CD4-positive, alpha-beta T cell treated with Interleukin-6 for 4 hours (primary cell): ENCODE results near the gene MRC1.

Experiments used
- DNase-seq: peaks from one replicate; pipeline ENCODE4 v3.0.0-alpha.2; 2020; ENCODE audit warnings: mixed read lengths

The MRC1 gene

DNA sequence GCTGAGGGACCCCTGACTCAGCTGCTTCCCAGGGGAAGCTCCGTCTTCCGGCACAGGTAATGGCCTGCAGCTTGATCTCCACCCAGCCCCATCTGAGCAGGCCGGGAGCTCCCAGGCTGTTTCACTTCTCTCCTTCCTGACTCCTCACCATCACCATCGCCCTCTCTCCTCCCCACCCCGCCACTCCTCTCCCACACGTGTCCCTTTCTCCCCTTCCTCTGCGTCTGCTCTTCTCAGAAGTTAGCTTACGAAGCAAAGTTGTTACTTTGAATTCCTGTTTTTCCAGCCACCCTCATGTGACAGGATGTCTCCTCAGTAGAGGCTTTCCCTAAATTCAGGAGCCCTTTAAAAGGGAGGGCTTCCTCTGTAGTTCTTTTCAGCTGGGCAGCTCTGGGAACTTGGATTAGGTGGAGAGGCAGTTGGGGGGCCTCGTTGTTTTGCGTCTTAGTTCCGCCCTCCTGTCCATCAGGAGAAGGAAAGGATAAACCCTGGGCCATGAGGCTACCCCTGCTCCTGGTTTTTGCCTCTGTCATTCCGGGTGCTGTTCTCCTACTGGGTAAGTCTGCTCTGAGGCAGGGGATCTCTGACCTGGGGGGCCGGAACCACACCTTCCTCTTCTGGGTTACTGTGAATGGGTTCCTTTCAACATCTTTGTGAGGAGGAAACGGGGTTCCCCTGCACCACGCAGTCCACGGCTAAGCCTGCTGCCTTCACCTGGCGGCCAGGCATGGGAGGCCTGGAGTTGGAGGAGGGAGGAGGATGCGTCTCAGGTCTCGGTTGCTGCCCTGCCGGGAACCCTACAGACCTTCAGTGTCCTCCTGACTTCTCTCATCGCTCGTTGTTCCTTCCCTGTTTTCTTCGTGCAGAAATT lies at the start of gene MRC1:
MRC1 (plus strand) TSS at position 378 of the 871 bp plus-strand sequence; CDS start at position 496, 118 bp downstream.
- no peak for DNase-seq

DNA sequence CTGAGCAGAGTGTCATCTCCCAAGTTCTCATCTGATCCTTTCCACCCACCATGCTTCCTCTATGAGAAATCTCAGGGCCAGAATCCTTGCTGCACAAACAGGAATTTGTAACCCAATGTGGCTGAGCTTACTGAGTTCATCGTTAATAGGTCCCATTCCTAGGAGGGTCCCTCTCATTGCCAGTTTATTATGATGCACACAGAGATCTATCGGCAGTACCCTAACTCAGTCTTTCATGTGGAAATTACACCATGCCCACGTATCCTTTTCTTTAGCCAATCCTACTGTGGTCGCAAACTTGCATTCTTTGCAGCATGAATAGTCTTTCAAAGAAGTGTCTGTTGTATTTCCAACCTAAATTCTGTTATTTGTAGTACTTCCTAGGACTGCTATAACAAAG lies 45.0 kb upstream of the MRC1 start:
- DNase-seq: no peak

DNA sequence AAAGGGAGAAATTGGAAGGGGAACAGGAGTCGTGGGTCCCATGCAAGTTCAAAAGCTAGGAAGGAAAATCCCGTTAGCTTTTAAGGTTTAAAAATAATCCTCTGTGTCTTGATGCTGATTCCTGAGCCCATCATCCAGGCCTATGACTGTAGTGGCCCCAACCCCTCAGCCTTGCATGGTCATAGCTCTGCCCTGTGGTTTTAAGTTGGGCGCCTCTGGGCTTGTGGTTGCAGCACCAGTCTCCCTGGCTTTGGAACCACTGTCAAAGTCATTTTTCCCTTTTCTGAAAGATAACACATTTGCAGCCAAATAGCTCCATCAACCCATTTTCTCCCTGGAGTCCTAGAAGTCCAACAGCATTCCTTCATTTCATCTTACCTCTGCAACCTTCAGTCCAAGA lies 43.5 kb upstream of the MRC1 start:
- no peak for DNase-seq

DNA sequence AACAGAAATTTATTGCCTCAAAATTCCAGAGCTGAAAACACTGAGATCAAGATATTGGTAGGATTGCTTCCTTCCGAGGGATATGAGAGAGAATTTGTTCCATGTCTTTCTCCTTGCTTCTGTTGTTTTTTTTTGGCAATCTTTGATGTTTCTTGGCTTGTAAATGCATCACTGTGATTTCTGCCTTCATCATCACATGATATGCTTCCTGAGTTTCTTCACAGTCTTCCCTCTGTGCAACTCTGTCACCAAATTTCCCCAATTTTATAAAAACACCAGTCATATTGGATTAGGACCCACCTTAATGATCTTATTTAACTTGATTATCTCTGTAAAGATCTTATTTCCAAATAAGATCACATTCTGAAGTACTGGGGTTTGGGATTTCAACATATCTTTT lies 42.4 kb upstream of the MRC1 start:
- DNase-seq: no peak

DNA sequence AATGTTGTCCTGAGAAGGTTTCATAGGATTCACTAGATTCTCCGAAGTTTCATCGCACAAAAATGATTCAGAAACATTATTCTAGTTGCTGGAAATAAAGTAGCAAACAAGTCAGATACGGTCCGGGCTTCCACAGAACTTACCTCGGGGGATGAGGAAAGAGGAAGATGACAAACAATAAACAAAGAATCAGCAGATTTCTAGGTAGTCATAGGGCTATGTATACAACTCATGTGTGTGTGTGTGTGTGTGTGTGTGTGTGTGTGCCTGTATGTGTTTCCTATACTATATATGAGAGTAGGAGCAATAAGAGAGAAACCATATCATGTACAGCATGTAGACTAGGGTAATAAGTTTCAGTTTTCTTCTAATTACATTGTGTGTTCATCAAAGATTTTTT lies 40.7 kb upstream of the MRC1 start:
- no peak for DNase-seq

DNA sequence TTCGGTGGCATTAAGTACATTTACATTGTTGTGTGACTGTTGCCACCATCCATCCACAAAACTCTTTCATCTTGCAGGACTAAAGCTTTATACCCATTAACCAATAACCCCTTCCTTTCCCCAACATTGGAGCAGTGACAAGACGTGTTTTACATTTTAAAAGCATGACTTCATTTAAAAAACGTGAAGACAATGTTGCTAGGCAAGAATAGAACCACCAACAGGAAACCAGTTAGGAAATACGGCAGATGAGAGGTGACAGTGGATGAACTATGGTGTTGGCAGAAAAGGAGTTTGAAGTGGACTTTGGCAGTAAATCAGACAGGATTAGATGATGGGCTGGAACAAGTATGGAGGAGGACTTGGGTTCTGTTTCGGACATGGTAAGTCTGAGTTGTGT lies 40.2 kb upstream of the MRC1 start:
- DNase-seq: no peak

DNA sequence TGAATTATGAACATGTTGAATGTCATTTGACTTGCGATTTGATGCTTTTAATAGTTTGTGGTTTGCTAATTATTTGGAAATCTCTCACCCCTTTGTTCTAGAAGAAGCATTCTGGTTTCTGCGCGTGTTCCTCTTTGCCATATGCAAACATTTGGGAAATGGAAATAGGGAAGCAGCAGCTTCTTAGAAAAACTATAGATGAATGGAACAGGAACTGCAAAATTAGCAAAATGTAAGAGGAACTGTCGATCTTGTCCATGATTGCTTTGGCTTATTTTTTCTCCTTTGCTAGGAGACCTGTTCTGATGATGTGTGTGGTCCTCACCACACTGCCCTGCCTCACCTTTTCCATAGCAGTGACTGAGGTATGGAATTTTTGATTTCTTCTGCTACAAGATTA lies 38.1 kb upstream of the MRC1 start:
- DNase-seq: no peak

DNA sequence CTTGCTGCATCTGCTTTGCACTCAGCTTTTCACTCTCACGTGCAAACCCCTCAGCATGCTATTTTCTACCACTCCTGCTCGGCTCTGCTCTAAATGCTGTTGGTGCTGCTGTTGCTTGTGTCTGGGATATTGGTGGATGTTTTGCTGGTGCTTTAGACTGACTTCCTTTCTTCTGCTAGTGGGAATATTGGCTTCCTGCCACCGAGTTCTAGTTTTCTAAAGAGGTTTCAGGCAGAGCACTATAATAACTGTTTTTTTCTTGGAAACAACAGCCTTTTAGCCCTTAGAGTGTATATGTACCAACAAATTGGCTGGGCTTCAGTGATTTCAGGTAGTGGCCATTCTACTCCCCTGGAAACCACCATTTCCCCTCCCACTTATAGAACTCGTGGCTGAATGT lies 29.4 kb upstream of the MRC1 start:
- no peak for DNase-seq

DNA sequence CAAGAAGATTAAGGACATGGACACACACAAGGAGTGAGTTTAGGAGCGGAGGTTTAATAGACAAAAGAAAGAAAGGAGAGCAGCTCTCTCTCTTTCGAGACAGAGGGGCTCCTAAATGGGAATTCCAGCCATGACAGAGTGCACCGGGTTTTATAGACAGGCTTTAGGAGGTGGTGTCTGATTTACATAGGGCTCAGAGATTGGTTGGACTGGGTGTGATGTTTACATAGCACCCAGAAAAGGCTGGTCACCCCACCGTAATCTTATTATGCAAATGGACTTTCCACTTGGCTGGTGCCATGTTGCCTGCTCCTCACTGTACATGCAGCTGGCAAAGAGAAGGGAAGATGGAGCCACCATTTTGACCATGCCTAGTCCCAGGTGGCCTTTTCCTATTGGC lies 28.4 kb upstream of the MRC1 start:
- no peak for DNase-seq

DNA sequence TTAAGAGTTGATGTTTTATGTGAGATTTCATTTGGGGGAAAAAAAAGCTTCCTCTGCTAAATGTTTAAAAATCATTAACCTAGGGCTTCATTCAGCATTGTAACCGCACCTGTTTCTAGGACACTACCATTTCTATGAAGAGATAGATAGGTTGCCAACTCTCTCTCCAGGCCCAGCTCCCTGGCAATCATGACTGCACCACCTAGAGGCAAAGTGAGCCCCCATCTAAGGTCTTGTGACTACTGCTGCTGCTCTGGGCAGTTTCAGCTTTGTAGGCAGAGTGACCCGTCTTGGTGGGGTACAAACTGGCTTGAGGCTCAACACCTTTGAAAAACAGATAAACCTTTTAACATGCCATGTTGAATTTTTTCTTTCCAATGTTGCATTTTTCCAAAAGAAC lies 27.3 kb upstream of the MRC1 start:
- no peak for DNase-seq

DNA sequence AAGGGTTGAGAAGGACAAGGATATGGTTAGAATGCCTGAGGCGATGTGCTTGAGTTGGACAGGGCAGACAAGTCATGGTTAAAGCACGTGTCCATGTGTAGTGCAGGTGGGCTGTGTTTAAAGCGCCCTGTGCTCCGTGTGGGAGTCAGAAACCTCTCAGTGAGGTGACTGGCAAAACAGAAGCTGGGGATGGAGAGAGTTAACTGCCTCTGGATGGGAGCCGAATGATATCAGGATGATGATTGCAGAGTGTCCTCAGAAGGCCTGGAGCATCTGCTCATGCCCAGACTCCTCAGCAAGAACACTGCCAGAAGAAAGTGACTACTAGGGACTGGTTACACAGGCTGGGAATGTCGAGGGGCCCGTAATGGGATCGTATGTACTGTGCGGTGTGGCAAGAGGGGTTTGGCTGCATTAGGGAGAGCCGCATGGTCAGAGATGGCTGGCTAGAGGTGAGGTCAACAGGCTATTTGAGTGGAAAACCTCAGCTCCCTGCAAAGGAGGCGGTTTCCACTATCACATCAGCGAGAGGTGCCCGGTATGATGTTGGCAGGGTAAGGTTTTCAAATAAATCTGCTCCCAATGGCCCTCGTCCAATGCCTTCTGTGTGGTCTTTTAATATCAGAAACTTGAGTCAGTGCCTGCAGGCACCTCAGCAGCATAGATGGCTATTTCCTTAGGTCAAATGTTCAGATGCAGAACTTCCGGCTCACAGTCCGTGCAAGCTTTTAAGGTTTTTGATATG lies 26.1 kb upstream of the MRC1 start:
- no peak for DNase-seq

DNA sequence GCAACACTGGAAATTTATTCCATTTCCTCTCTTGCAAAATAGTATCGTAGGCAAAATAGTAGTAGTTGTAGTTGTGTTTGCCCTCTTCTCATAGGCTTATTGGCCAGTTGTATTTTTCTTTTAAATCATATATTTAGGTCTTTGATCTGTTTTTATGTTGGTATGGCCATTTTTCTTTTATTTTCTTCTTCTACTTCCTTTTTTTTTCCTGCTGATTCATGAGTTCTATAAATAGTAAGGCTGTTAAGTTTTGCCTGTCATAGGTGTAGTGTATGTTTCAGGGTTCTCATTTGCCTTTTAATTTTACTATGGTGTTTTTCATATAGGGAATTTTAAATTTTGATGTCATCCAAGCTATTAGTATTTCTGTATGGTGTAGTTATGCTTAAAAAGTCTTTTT lies 25.4 kb upstream of the MRC1 start:
- no peak for DNase-seq

DNA sequence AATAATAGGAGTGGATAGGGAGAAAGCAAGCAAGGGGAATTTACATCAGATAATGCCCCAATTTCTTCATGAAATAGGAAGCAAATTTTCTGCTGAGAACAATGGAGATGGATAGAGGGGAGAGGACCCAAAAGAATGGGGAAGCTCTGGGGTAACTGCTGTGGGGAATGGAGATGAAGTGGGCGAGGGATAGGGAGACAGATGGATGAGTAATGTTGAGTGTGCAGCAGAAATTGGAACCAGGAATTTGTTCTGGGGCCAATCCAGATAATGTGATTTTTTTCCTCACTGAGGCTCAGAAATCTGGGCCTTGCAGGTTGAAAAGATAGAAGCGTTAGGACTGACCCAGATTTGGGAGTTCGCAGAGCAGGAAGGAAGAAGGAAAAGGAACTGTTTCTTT lies 24.5 kb upstream of the MRC1 start:
- DNase-seq: no peak

DNA sequence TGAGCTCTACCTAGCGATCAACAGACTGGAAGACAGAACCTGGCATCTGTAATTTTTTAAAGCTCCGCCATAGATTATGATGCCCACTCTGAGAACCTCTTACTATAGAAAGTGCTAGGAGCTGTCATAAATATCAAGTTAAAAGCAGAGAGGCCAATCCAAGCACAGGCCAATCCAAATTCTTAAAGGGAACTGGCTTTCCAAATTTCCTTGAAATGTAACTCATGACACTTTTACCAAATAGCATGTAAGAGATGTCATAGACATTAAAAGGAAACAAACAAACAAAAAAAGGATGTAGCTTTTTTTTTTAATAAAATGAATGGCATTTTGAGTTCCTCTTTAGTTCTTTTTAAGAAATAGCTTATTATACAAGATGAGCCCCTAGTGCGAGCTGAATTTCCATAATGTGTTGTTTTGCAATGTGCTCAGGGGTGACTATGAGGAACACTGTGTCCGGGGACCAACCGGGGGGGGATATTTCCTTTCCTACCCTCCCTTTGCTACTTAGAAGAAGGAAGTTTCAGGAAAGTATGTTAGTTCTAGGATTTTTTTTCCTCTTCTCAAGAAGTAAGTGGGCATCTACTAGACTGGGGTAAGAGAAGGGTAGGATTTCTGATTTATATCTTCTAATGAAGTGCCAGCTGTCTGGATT lies 23.7 kb upstream of the MRC1 start:
- no peak for DNase-seq

DNA sequence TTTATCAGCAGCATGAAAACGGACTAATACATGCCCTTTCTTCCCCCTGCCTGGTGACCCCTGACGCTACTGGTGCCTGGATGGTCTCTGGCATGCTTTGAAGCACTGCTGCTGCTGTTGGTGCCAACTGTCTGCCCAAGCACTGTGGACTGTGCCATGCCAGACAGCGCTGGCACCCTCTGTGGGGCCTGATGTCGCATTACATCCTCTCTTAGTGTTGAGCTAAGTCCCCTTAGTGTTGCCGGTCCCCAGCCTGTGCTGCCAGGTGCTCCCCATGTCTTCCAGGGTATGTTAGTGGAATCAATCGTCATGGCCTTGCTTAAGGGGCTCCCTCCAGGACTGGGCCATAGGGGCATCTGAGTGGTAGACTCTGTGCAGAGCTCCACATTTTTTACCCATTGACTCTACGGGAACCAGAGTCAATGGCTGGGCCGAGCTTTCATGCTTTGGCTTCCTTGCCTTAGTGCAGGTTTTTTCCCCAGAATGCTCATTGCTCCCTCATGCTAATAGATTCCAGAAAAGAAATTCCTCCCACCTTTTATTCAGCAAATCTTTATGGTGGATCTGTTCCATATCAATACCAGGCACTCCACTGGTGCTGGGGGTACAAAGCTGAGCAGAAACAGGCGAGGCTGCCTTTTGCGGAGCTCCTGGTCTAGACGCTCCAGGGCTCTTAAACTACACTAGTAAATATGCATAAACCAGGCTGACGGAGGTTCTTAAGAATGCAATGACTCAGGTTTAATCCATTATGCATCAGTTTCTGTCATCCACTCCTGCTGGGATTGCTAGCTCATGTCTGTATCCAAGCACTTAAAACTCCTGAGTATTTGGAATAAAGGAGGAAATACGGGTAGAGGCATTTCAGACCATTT lies 21.8 kb upstream of the MRC1 start:
- no peak for DNase-seq

DNA sequence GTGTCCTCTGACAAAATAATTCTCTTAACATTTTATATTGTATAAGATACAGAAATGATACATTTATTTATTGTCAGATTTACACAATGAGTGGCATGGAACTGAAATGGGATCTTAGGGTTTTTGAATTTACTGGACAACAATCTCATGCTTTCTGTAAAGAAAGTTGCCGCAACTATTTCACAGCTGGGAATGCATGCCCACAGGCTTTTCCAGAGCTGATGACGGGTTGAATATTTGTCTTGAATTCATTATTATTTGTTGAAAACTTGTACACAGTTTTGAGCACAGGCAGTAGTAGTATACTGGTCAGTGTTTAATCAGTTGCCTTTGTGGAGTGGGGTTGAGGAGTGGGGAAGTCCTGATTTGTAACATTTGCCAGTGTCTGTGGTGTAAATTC lies 20.5 kb upstream of the MRC1 start:
- no peak for DNase-seq

DNA sequence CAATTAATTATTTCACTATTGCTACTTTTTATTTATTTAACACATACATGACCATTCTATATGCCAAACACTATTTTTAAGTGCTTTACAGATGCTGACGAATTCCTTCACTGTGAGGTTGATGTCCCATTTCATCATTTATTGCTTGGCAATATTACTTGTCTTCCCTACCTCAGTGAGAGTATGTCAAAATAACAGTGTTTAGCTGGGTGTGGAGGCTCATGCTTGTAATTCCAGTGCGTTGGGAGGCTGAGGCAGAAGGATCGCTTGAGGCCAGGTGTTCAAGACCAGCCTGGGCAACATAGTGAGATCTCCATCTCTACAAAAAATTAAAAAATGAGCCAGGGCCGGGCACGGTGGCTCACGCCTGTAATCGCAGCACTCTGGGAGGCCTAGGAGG lies 19.8 kb upstream of the MRC1 start:
- DNase-seq: no peak

DNA sequence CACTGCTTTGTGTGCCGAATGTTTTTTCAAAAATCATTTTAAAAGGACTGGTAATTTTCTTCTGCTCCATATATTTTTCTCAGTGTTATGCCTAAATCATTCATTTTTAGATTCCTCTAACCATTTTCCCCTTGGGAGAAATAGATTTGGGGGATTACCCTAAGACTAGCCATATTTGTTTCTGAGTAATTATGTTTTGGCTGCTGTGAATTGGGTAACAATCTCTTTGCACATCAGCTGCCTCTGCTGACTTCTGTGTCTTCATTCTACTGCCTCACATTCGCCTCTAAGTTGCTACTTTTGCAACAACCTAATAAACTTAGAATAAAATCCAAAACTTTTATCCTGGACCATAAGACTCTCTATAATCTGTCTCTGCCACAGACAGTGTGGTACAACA lies 18.5 kb upstream of the MRC1 start:
- no peak for DNase-seq

DNA sequence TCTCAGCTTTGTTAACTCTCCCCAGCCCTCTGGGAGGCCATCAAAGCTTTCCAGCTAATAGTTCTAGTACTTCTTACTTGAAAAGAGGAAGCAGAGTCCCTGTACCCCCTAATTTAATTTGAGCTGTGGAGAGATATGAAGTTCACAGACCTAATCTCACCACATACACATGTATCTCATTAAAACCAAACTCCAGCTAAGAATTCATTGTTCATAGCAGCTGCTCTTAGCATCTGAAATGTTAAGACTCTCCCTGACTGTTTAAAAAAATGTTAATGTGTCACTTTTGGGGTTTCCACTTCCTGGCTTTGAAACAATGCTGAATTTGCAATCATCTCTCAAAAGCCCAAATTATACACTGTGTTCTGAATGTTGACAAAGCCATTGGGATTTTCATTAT lies 16.2 kb upstream of the MRC1 start:
- no peak for DNase-seq

DNA sequence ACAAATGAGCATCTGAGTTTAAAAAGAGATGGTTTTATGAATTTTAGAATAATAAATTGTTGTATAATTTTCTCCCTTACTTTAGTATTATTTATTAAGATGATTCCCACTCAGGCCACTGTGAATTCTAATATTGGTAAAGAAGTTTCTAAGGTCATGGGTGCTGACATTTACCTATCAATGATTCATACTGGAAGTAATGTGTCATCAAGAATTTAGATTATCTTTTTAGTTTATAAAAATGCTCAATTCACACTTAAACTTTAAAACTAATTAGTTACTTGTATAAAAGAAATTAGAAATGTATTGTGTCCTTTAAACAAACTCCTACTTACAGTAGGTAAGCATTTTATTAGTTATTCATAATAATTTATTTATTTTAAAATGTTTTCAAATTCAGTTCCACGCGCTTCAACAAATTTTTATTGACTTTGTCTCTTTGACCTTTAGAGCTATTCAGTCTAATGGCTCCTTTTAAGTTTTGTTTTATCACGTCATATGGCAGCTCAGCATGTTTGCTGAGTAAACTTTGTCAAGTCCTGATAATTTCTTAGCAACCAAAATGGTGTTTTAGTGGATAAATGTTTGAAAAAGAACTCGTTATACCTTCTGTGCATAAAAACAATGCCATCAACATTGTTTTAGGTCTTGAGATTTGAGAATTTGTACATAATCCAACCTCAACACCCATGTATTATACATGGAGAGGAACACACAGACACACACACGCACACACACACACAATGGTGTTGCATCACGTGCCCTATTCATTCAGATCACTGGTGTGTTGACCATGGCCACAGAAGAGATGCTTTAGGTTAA lies 15.1 kb upstream of the MRC1 start:
- DNase-seq: no peak

DNA sequence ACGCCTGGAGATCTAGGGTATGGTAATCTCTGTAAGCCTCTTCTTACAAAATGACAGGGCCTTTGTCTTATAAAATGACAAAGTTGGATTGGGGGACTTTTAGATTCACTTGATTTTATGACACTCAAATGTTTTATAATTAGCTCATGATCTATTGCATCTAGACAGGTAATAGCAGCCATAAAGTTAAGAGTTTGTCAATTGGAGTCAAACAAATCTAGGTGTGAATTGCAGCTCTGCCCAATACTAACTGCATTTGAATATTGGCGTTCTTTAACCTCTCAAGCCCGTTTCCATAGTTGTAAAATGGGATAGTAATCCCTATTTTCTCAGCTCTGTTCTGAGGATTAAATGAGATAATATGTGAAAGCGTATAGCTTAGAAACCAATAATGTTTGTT lies 14.1 kb upstream of the MRC1 start:
- DNase-seq: no peak
